Cardiac fibroblast (primary cell): ENCODE measurements around the gene SLC22A23.

ENCODE experiments used
- DNase-seq, 2 donors: peaks; one replicate each; pipeline versions ENCODE4 v3.0.0 to v3.0.0-alpha.2; 2010; ENCODE audit warnings: low read depth in 2 of 2
- H3K4me3 ChIP-seq, 2 donors: replicated peaks in 1 of 2; 1 replicate in 1 of 2; 2 replicates in 1 of 2; pipeline ENCODE4 v1.5.1; 2011; ENCODE audit warnings: low read depth in 2 of 2, low read length in 2 of 2, mild to moderate bottlenecking in 2 of 2, moderate library complexity in 1 of 2
- CTCF ChIP-seq: IDR thresholded peaks from one replicate; pipeline ENCODE4 v1.5.1; 2011; ENCODE audit warnings: low read depth, mild to moderate bottlenecking, low read length, inconsistent platforms

SLC22A23 gene

GRCh38 chr6:3453413-3454272 lies 3.2 kb downstream of the SLC22A23 start:
- peak overlapping the region in 1 of 2 donors; percentile 89 for H3K4me3 ChIP-seq
- TF ChIP-seq CTCF, result no peak
- DNase-seq, result no peak

GRCh38 chr6:3451498-3451897 lies 5.4 kb downstream of the SLC22A23 start:
- TF ChIP-seq CTCF, result no peak
- DNase-seq, result no peak
- H3K4me3 ChIP-seq, result no peak overlapping the region

GRCh38 chr6:3450888-3451287 lies 6.0 kb downstream of the SLC22A23 start:
- peak in 1 of 2 donors; percentile 47 for DNase-seq
- no peak for TF ChIP-seq CTCF
- no peak overlapping the region for H3K4me3 ChIP-seq

- no peak overlapping the region for H3K4me3 ChIP-seq
- TF ChIP-seq CTCF, result no peak
- DNase-seq, result no peak
These were observed 7.0 kb downstream of the SLC22A23 start for GRCh38 chr6:3449750-3450305.

GRCh38 chr6:3449321-3449720 lies 7.5 kb downstream of the SLC22A23 start:
- no peak for TF ChIP-seq CTCF
- H3K4me3 ChIP-seq, result no peak overlapping the region
- DNase-seq, result no peak

GRCh38 chr6:3447005-3447404 lies 9.8 kb downstream of the SLC22A23 start:
- no peak for DNase-seq
- H3K4me3 ChIP-seq, result no peak overlapping the region
- no peak for TF ChIP-seq CTCF
